GM12873 (cell line): ENCODE measurements around the gene FRG2.

Experiments
- TF ChIP-seq, protein P1 (sequence below): IDR thresholded peaks from 2 replicates; pipeline ENCODE4 v1.5.1; 2012; ENCODE audit warnings: low read depth, mild to moderate bottlenecking, moderate library complexity, low read length, control low read depth; ENCODE audit not compliant: insufficient read depth; ENCODE audit errors: missing control alignments

Gene FRG2

GRCh38 chr4:189979196-189980047 lies 47.6 kb downstream of the FRG2 start:
- TF ChIP-seq, protein P1, sequence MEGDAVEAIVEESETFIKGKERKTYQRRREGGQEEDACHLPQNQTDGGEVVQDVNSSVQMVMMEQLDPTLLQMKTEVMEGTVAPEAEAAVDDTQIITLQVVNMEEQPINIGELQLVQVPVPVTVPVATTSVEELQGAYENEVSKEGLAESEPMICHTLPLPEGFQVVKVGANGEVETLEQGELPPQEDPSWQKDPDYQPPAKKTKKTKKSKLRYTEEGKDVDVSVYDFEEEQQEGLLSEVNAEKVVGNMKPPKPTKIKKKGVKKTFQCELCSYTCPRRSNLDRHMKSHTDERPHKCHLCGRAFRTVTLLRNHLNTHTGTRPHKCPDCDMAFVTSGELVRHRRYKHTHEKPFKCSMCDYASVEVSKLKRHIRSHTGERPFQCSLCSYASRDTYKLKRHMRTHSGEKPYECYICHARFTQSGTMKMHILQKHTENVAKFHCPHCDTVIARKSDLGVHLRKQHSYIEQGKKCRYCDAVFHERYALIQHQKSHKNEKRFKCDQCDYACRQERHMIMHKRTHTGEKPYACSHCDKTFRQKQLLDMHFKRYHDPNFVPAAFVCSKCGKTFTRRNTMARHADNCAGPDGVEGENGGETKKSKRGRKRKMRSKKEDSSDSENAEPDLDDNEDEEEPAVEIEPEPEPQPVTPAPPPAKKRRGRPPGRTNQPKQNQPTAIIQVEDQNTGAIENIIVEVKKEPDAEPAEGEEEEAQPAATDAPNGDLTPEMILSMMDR: no peak
